Right kidney (tissue), 1 donor: ENCODE measurements around the gene KRT74.

ENCODE experiments used
- DNase-seq: peaks from one replicate; pipeline ENCODE4 v3.0.0-alpha.2; 2016

Gene KRT74

GRCh38 chr12:52535574-52535973 is 38.1 kb downstream of the KRT74 start:
- DNase-seq = no peak

- no peak for DNase-seq
These were observed 39.2 kb downstream of the KRT74 start for GRCh38 chr12:52534482-52534881.

- DNase-seq = no peak
These were observed 39.8 kb downstream of the KRT74 start for GRCh38 chr12:52533686-52534470.

GRCh38 chr12:52532636-52533035 is 41.0 kb downstream of the KRT74 start:
- DNase-seq = no peak

GRCh38 chr12:52531566-52532300 is 41.9 kb downstream of the KRT74 start:
- no peak for DNase-seq

- no peak for DNase-seq
These were observed 42.7 kb downstream of the KRT74 start for GRCh38 chr12:52530905-52531304.

- DNase-seq = no peak
These were observed 43.3 kb downstream of the KRT74 start for GRCh38 chr12:52530366-52530765.

GRCh38 chr12:52529846-52530245 is 43.8 kb downstream of the KRT74 start:
- no peak for DNase-seq

GRCh38 chr12:52529417-52529816 is 44.2 kb downstream of the KRT74 start:
- no peak for DNase-seq

- DNase-seq = no peak
These were observed 45.0 kb downstream of the KRT74 start for GRCh38 chr12:52528641-52529143.

GRCh38 chr12:52527121-52527800 is 46.4 kb downstream of the KRT74 start:
- DNase-seq = no peak

- DNase-seq = no peak
These were observed 47.1 kb downstream of the KRT74 start for GRCh38 chr12:52526511-52526951.

- DNase-seq = no peak
These were observed 47.8 kb downstream of the KRT74 start for GRCh38 chr12:52525661-52526499.

- no peak for DNase-seq
These were observed 48.6 kb downstream of the KRT74 start for GRCh38 chr12:52524898-52525591.

GRCh38 chr12:52524241-52524897 is 49.3 kb downstream of the KRT74 start:
- DNase-seq = no peak

- DNase-seq = no peak
These were observed 49.8 kb downstream of the KRT74 start for GRCh38 chr12:52523824-52524223.

- DNase-seq = no peak
These were observed 51.2 kb downstream of the KRT74 start for GRCh38 chr12:52522346-52523011.

GRCh38 chr12:52521568-52522266 is 51.9 kb downstream of the KRT74 start:
- no peak for DNase-seq

- no peak for DNase-seq
These were observed 52.5 kb downstream of the KRT74 start for GRCh38 chr12:52521175-52521567.
